H1 (cell line): ENCODE results near the gene VPS52. TPM values are rescaled to one million over a fixed set of nuclear protein-coding genes. Genes with fewer than 3 reads are reported as not detected.

Experiments
- CTCF ChIA-PET: fragments of 300-600 bp; sonication (Branson Sonifier 250); formaldehyde crosslinking; loops from one replicate; lab custom pipeline; 2021; ENCODE audit not compliant: partially characterized antibody; lab: Charles Lee
- POLR2A ChIA-PET: fragments of 300-600 bp; sonication (Branson Sonifier 250); formaldehyde crosslinking; loops from one replicate; lab custom pipeline; 2021; ENCODE audit warnings: inconsistent platforms; ENCODE audit not compliant: partially characterized antibody; lab: Charles Lee
- DNase-seq, 2 experiments: peaks; one replicate each; pipeline versions ENCODE4 v3.0.0 to v3.0.0-alpha.2; 2010 to 2022; ENCODE audit warnings: low spot score in 2 of 2, low read depth in 1 of 2, mixed read lengths in 1 of 2
- FAIRE-seq: peaks from 2 replicates; lab custom pipeline; 2011; peaks lifted over from hg19 to GRCh38; lab: Jason Lieb, UNC
- H2AFZ ChIP-seq: 2 replicates; pipeline ENCODE4 v1.8.1; 2012; ENCODE audit warnings: low read length, inconsistent platforms
- H2AK5ac ChIP-seq: 2 replicates; pipeline ENCODE4 v1.6.1; 2013; ENCODE audit warnings: low read depth, low read length
- H2BK120ac ChIP-seq: replicated peaks from 2 replicates; pipeline ENCODE3; 2013; ENCODE audit warnings: low read depth, low read length, inconsistent platforms
- H2BK12ac ChIP-seq: 2 replicates; pipeline ENCODE4 v1.6.1; 2013; ENCODE audit warnings: low read depth, low read length
- H2BK15ac ChIP-seq: 2 replicates; pipeline ENCODE4 v1.6.1; 2013; ENCODE audit warnings: low read length
- H2BK20ac ChIP-seq: 2 replicates; pipeline ENCODE4 v1.6.1; 2013; ENCODE audit warnings: low read length
- H2BK5ac ChIP-seq: 2 replicates; pipeline ENCODE4 v1.6.1; 2013; ENCODE audit warnings: low read depth, low read length
- H3K14ac ChIP-seq: 2 replicates; pipeline ENCODE4 v1.6.1; 2013; ENCODE audit warnings: inconsistent platforms; ENCODE audit not compliant: insufficient read length
- H3K18ac ChIP-seq: 2 replicates; pipeline ENCODE4 v1.6.1; 2013; ENCODE audit warnings: low read length; ENCODE audit errors: extremely low read depth
- H3K23ac ChIP-seq: 2 replicates; pipeline ENCODE4 v1.6.1; 2013; ENCODE audit warnings: inconsistent platforms; ENCODE audit not compliant: insufficient read length
- H3K23me2 ChIP-seq: 2 replicates; pipeline ENCODE4 v1.6.1; 2013; ENCODE audit warnings: low read depth, low read length
- H3K27ac ChIP-seq: 2 replicates; pipeline ENCODE4 v1.6.1; 2011; ENCODE audit warnings: low read depth, low read length, inconsistent platforms
- H3K27me3 ChIP-seq, 4 experiments: replicated peaks in 1 of 4; 1 replicate in 1 of 4; 2 replicates in 3 of 4; pipeline versions ENCODE4 v1.6.1 to v1.8.1; 2011 to 2013; ENCODE audit warnings: low read length in 3 of 4, mild to moderate bottlenecking in 3 of 4, inconsistent platforms in 2 of 4, mixed read lengths in 2 of 4, moderate library complexity in 1 of 4; ENCODE audit not compliant: control insufficient read depth in 3 of 4, insufficient read depth in 3 of 4; ENCODE audit errors: extremely low read depth in 1 of 4
- H3K36me3 ChIP-seq, 4 experiments: 2 replicates each; pipeline versions ENCODE4 v1.6.1 to v1.8.1; 2011 to 2013; ENCODE audit warnings: mild to moderate bottlenecking in 4 of 4, low read length in 3 of 4, moderate library complexity in 2 of 4, control low read depth in 1 of 4, inconsistent platforms in 1 of 4; ENCODE audit not compliant: insufficient read depth in 4 of 4, control insufficient read depth in 2 of 4
- H3K4ac ChIP-seq: replicated peaks from 2 replicates; pipeline ENCODE3; 2013; ENCODE audit warnings: low read length, low read depth, mixed read lengths, inconsistent platforms; ENCODE audit not compliant: insufficient read length
- H3K4me1 ChIP-seq, 4 experiments: replicated peaks in 1 of 4; 1 replicate in 1 of 4; 2 replicates in 3 of 4; pipeline versions ENCODE4 v1.6.1 to v1.8.1; 2011 to 2013; ENCODE audit warnings: low read length in 3 of 4, inconsistent platforms in 2 of 4, mixed read lengths in 1 of 4; ENCODE audit not compliant: insufficient read depth in 4 of 4, control insufficient read depth in 3 of 4
- H3K4me2 ChIP-seq, 2 experiments: 2 replicates each; pipeline versions ENCODE4 v1.6.1 to v1.8.1; 2011 to 2013; ENCODE audit warnings: low read depth in 2 of 2, low read length in 2 of 2, control low read depth in 1 of 2, inconsistent platforms in 1 of 2, mild to moderate bottlenecking in 1 of 2; ENCODE audit not compliant: insufficient read depth in 1 of 2
- H3K4me3 ChIP-seq, 4 experiments: fragments of 200-600, 300-600 bp in 1 of 4; sonication (generic), shearing (Covaris generic), sonication (Bioruptor Twin) in 1 of 4; 2 replicates each; pipeline versions ENCODE4 v1.5.1 to v1.8.1; 2011 to 2016; ENCODE audit warnings: low read length in 4 of 4, low read depth in 3 of 4, control low read depth in 2 of 4, inconsistent platforms in 2 of 4, mild to moderate bottlenecking in 2 of 4, mixed read lengths in 1 of 4, moderate library complexity in 1 of 4; ENCODE audit not compliant: insufficient read depth in 2 of 4; ENCODE audit errors: extremely low read depth in 1 of 4
- H3K56ac ChIP-seq: replicated peaks from 2 replicates; pipeline ENCODE3; 2013; ENCODE audit warnings: low read depth, mild to moderate bottlenecking, mixed read lengths, low read length, inconsistent platforms; ENCODE audit not compliant: insufficient read length
- H3K79me1 ChIP-seq: 2 replicates; pipeline ENCODE4 v1.6.1; 2013; ENCODE audit warnings: low read depth, low read length, control low read depth
- H3K79me2 ChIP-seq, 2 experiments: 2 replicates each; pipeline versions ENCODE4 v1.6.1 to v1.8.1; 2012 to 2013; ENCODE audit warnings: low read length in 2 of 2, mild to moderate bottlenecking in 2 of 2, inconsistent platforms in 1 of 2; ENCODE audit not compliant: insufficient read depth in 2 of 2, control insufficient read depth in 1 of 2
- H3K9ac ChIP-seq, 4 experiments: replicated peaks in 1 of 4; 1 replicate in 1 of 4; 2 replicates in 3 of 4; pipeline versions ENCODE4 v1.6.1 to v1.8.1; 2011 to 2013; ENCODE audit warnings: low read depth in 3 of 4, low read length in 3 of 4, control low read depth in 2 of 4, mild to moderate bottlenecking in 2 of 4, moderate library complexity in 2 of 4, inconsistent platforms in 1 of 4; ENCODE audit errors: extremely low read depth in 1 of 4
- H3K9me3 ChIP-seq, 2 experiments: 2 replicates each; pipeline versions ENCODE4 v1.6.1 to v1.8.1; 2012 to 2013; ENCODE audit warnings: mild to moderate bottlenecking in 2 of 2, moderate library complexity in 2 of 2, control low read depth in 1 of 2, inconsistent platforms in 1 of 2, low read depth in 1 of 2, low read length in 1 of 2, mixed read lengths in 1 of 2; ENCODE audit not compliant: insufficient read depth in 2 of 2
- H4K20me1 ChIP-seq, 2 experiments: replicated peaks in 1 of 2; 2 replicates each; pipeline versions ENCODE3 to v1.8.1; 2011 to 2013; ENCODE audit warnings: inconsistent platforms in 2 of 2, low read length in 2 of 2, mild to moderate bottlenecking in 1 of 2; ENCODE audit not compliant: insufficient read depth in 2 of 2, control insufficient read depth in 1 of 2
- H4K5ac ChIP-seq: 2 replicates; pipeline ENCODE4 v1.6.1; 2013; ENCODE audit warnings: low read length, low read depth, mixed read lengths, inconsistent platforms; ENCODE audit not compliant: insufficient read length
- H4K8ac ChIP-seq: 2 replicates; pipeline ENCODE4 v1.8.0; 2013; ENCODE audit warnings: mild to moderate bottlenecking, moderate library complexity, low read length, inconsistent platforms; ENCODE audit not compliant: insufficient read depth; ENCODE audit errors: extremely low read depth
- H4K91ac ChIP-seq: replicated peaks from 2 replicates; pipeline ENCODE3; 2013; ENCODE audit warnings: low read length, mixed read lengths, inconsistent platforms; ENCODE audit not compliant: insufficient read length
- WGBS, 2 experiments: shearing (Covaris generic) in 1 of 2; methylation state at CpG; one replicate each; pipeline versions ENCODE4 v1.1.6 to v1.1.7; 2013 to 2015; ENCODE audit warnings: low lambda C conversion rate in 2 of 2, mixed read lengths in 2 of 2, inconsistent platforms in 1 of 2, low coverage in 1 of 2, missing lambda C conversion rate in 1 of 2; ENCODE audit not compliant: insufficient replicate concordance in 2 of 2, insufficient coverage in 1 of 2, insufficient read length in 1 of 2; ENCODE audit errors: extremely low coverage in 1 of 2, missing lambda C conversion rate in 1 of 2; 5-methylcytosine and 5-hydroxymethylcytosine counted together
- polyA plus RNA-seq, 7 experiments: library from polyadenylated mRNA; depleted of rRNA in 3 of 7; stranded (reverse) in 5 of 7; unstranded in 2 of 7; fragments of >200 nt in 5 of 7; fragments of 200-250 nt in 2 of 7; gene quantifications; 1 replicate in 5 of 7; 2 replicates in 1 of 7; 4 replicates in 1 of 7; pipeline versions ENCODE4 v1.2.1 to v1.2.3, GENCODE V29; 2011 to 2013; ENCODE audit warnings: missing spikeins in 2 of 7, mixed read lengths in 2 of 7
- total RNA-seq: library from RNA; stranded (reverse); fragmentation: NEBNext Ultra II Directional; extraction: Animal tissue kit (Norgen Biotek cat#: 25700); gene quantifications from 2 replicates; pipeline ENCODE4 v1.2.1, GENCODE V29; 2021

The VPS52 gene
- total and polyA plus RNA-seq, 2 of the 8 experiments (the other 6 are each of a cell fraction or from before 2014, with no cell fraction given) = 36.5 to 86.3 TPM

DNA sequence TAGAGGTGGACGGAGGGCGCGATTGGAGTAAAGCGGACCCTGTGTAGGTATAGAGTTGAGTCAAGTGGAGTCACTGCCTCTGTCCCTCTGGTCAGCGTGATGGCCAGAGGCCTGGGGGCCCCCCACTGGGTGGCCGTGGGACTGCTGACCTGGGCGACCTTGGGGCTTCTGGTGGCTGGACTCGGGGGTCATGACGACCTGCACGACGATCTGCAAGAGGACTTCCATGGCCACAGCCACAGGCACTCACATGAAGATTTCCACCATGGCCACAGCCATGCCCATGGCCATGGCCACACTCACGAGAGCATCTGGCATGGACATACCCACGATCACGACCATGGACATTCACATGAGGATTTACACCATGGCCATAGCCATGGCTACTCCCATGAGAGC, 70.5 kb downstream of the VPS52 start:
- no peak for DNase-seq
- no peak overlapping the region for H2BK120ac ChIP-seq
- H3K18ac ChIP-seq = peak overlapping the region; percentile 44; the same call in 1 of the 2 replicates
- peaks cover 20% of the 10 kb centered on the region for H3K23me2 ChIP-seq
- peaks cover 9 to 33% (median 13%) of the 10 kb centered on the region in 4 experiments for H3K4me1 ChIP-seq
- ChIA-PET CTCF (no interaction called here), POLR2A (interaction anchor here (0.6 kb wide), 1 partner anchor 47 kb away, joined by 3 read pairs; no protein-coding TSS in a partner anchor)
- no peaks in the 10 kb centered on the region for H3K9me3 ChIP-seq
- H3K79me2 ChIP-seq = peaks cover 3 to 22% of the 10 kb centered on the region in 2 experiments; a peak in 3 of 4 replicates
- peaks cover 7 to 23% (median 14%) of the 10 kb centered on the region in 4 experiments for H3K36me3 ChIP-seq
- no peak overlapping the region for H3K4ac ChIP-seq
- H3K23ac ChIP-seq = no peak overlapping the region
- H2BK15ac ChIP-seq = no peak overlapping the region
- peak overlapping the region; percentile 81 to 97 (median 90) for H3K9ac ChIP-seq
- H2BK12ac ChIP-seq = no peak overlapping the region; the same call in 1 of the 2 replicates
- FAIRE-seq = no peak
- H3K79me1 ChIP-seq = peaks cover 16% of the 10 kb centered on the region
- H4K91ac ChIP-seq = peak overlapping the region; percentile 60
- H3K27me3 ChIP-seq = peaks cover under 1 to 11% (median 8%) of the 10 kb centered on the region in 4 experiments; a peak in 6 of 7 replicates
- H2BK20ac ChIP-seq = no peak overlapping the region
- H2AFZ ChIP-seq = no peak overlapping the region
- no peak overlapping the region for H3K14ac ChIP-seq
- peak overlapping the region; percentile 97 for H2AK5ac ChIP-seq
- peak overlapping the region; percentile 87 to 89 (median 88) for H3K4me3 ChIP-seq
- peak overlapping the region; percentile 96 for H2BK5ac ChIP-seq
- H4K8ac ChIP-seq = 0 out of 2 replicates have a peak overlapping the region, but pooled peaks have one; percentile 0
- H4K5ac ChIP-seq = peak overlapping the region; percentile 68
- H3K27ac ChIP-seq = peak overlapping the region; percentile 93
- 12% methylated on average over 14 of the region's 14 CpGs; no CpG with 5 or more reads in 1 of the 2 experiments for WGBS, 2 experiments
- H3K56ac ChIP-seq = peak overlapping the region; percentile 85
- H4K20me1 ChIP-seq = peaks cover 5 to 21% of the 10 kb centered on the region in 2 experiments
- peak overlapping the region; percentile 96 to 99 for H3K4me2 ChIP-seq
